Prostate gland (tissue), 2 donors: ENCODE results near the gene SLC44A5. TPM values are rescaled to one million over a fixed set of nuclear protein-coding genes. Genes with fewer than 3 reads are reported as not detected.

Experiments
- DNase-seq: peaks from one replicate; pipeline ENCODE4 v3.0.0-alpha.2; 2019; ENCODE audit warnings: low spot score
- H3K27ac ChIP-seq, 2 donors: fragments of 200-600 bp; sonication (generic); 2 replicates each; pipeline ENCODE4 v1.5.1; 2017 to 2019
- H3K27me3 ChIP-seq: fragments of 200-600 bp; sonication (generic); replicated peaks from 2 replicates; pipeline ENCODE4 v1.5.1; 2019; ENCODE audit not compliant: insufficient read depth
- H3K36me3 ChIP-seq, 2 donors: fragments of 200-600 bp; sonication (generic); 1 replicate in 1 of 2; 2 replicates in 1 of 2; pipeline versions ENCODE4 v1.5.1 to v1.8.1; 2017 to 2019
- H3K4me1 ChIP-seq: fragments of 200-600 bp; sonication (generic); replicated peaks from 2 replicates; pipeline ENCODE4 v1.5.1; 2019
- H3K4me3 ChIP-seq, 2 donors: fragments of 200-600 bp; sonication (generic); 2 replicates each; pipeline ENCODE4 v1.5.1; 2017 to 2019
- H3K9me3 ChIP-seq: fragments of 200-600 bp; sonication (generic); 2 replicates; pipeline ENCODE4 v1.5.1; 2017
- POLR2A ChIP-seq: fragments of 450-650 bp; IDR thresholded peaks from one replicate; pipeline ENCODE4 v1.6.1; 2016; ENCODE audit warnings: antibody characterized with exemption, mild to moderate bottlenecking
- POLR2AphosphoS5 ChIP-seq: sonication (generic); formaldehyde crosslinking; IDR thresholded peaks from one replicate; pipeline ENCODE4 v1.6.1; 2017; ENCODE audit warnings: antibody characterized with exemption
- WGBS: methylation state at CpG from one replicate; pipeline ENCODE4 v1.1.5; 2018; 5-methylcytosine and 5-hydroxymethylcytosine counted together
- intact Hi-C: fragments of 100-400 bp; cut with DNase I; formaldehyde crosslinking; loops from one replicate; pipeline ENCODE4 v1.14.2; 2022
- total RNA-seq, 2 donors: library from RNA; depleted of rRNA; stranded (reverse); fragments of >200 nt; gene quantifications; one replicate each; pipeline ENCODE4 v1.1.0, GENCODE V29; 2016
- TF ChIP-seq, protein P1 (sequence below), 4 experiments: fragments of 200-600 bp in 2 of 4; fragments of 450-650 bp in 2 of 4; sonication (generic) in 2 of 4; IDR thresholded peaks; 1 replicate in 3 of 4; 2 replicates in 1 of 4; pipeline ENCODE4 v1.5.1; 2016 to 2019; ENCODE audit warnings: antibody characterized with exemption in 4 of 4, mild to moderate bottlenecking in 2 of 4, moderate library complexity in 2 of 4

SLC44A5 gene
- total RNA-seq, 2 donors from 2014 or later = 0.57 to 3.3 TPM

DNA sequence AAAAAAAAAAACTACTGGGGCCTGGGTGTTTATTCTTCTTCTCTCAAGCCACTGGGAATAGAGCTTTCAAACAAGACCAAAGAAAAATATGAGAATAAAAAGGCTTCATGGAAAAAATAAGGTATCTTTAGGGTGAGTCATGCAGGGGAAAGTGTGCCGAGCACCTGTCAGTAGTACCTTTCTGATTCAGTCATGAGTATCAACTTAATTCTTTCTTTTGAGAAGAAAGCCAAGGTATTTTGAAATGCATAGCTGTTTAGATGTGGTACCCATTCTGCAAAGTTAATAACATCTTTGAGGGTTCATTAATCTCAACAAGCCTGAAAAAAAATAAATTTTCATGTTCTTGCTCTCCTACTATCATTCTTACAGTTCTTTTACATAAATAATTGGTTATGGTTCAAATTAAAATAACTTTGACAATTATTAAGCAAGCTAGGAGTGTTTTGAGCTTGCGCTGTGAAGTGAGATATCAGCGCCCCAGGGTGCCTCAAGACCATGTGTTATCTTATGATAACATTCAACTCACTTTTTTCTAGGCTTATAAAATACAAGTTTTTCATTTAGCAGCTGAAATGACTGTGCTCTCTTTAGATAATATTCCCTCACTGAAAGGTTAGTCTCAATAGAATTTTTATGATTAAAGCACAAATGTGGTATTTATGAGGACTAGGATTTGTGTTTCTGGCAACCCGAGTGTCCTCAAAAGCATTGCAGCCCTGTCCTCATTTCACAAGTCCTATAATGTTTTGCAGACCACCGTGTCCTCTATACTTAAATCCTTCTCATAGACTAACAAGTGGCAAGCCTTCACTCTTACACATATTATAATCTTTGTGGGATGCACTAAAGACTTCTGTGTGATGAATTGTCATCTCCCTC, 138.6 kb downstream of the SLC44A5 start:
- 70% methylated on average over 5 of the region's 5 CpGs for WGBS
- intact Hi-C loops = no loop called here
- no peak overlapping the region for H3K4me3 ChIP-seq
- no peaks in the 10 kb centered on the region for H3K27me3 ChIP-seq
- TF ChIP-seq POLR2AphosphoS5 (no peak), POLR2A (no peak)
- TF ChIP-seq, protein P1, sequence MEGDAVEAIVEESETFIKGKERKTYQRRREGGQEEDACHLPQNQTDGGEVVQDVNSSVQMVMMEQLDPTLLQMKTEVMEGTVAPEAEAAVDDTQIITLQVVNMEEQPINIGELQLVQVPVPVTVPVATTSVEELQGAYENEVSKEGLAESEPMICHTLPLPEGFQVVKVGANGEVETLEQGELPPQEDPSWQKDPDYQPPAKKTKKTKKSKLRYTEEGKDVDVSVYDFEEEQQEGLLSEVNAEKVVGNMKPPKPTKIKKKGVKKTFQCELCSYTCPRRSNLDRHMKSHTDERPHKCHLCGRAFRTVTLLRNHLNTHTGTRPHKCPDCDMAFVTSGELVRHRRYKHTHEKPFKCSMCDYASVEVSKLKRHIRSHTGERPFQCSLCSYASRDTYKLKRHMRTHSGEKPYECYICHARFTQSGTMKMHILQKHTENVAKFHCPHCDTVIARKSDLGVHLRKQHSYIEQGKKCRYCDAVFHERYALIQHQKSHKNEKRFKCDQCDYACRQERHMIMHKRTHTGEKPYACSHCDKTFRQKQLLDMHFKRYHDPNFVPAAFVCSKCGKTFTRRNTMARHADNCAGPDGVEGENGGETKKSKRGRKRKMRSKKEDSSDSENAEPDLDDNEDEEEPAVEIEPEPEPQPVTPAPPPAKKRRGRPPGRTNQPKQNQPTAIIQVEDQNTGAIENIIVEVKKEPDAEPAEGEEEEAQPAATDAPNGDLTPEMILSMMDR (IDR thresholded peaks at IDR 0.05) = no peak
- H3K4me1 ChIP-seq = no peaks in the 10 kb centered on the region
- no peak overlapping the region for H3K27ac ChIP-seq
- H3K9me3 ChIP-seq = no peaks in the 10 kb centered on the region
- no peaks in the 10 kb centered on the region for H3K36me3 ChIP-seq
- DNase-seq = no peak

DNA sequence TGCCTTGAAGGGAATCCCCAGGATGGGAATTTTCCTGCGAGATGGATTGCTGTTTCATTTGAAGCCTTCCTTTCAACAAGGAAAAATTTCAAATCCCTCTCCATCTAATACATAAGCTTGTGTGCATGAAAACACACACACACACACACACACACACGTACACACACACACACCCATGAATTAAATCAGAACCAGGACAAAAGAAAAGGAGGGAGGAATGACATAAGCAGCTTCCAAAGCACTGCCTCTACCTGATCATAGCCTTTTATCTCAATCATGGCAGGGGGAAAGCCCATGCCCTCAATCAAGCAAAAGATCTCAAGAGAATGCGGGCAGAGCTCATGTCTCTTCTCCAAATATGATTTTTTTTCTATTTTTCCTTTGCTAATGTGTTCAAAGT, 139.7 kb downstream of the SLC44A5 start:
- TF ChIP-seq POLR2AphosphoS5 = no peak
- TF ChIP-seq, protein P1 (IDR thresholded peaks at IDR 0.05) = no peak
- no peak for TF ChIP-seq POLR2A
- DNase-seq = no peak

DNA sequence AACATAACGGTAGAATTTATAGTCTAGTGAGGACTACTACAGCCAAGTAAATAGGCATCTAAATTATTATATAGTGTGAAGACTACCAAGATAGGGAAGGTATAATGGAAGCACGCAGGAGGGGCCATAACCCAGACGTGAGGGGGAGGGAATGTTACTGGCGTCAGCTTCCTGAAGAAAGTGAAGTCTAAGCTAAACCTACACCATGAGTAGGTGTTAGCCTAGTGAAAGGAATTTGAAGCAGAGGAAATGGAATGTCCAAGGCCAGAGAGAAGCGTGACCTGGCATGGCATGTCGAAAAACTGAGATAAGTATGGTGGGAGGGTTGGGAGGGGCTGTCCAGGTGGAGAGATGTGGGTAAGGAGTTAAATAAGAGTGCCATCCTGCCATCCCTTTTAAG, 140.5 kb downstream of the SLC44A5 start:
- H3K27me3 ChIP-seq = no peaks in the 10 kb centered on the region
- 70% methylated on average over 6 of the region's 6 CpGs for WGBS
- no peaks in the 10 kb centered on the region for H3K36me3 ChIP-seq
- TF ChIP-seq POLR2A (no peak), POLR2AphosphoS5 (no peak)
- TF ChIP-seq, protein P1 (IDR thresholded peaks at IDR 0.05) = no peak
- H3K4me1 ChIP-seq = no peaks in the 10 kb centered on the region
- H3K9me3 ChIP-seq = no peaks in the 10 kb centered on the region
- intact Hi-C loops = no loop called here
- DNase-seq = no peak
- H3K27ac ChIP-seq = no peak overlapping the region
- no peak overlapping the region for H3K4me3 ChIP-seq

More for the DNA sequence above, 139.7 kb downstream of the SLC44A5 start:
- Histone ChIP-seq H3K4me3 (no peak overlapping the region), H3K27ac (no peak overlapping the region), H3K4me1 (no peaks in the 10 kb centered on the region), H3K9me3 (no peaks in the 10 kb centered on the region), H3K36me3 (no peaks in the 10 kb centered on the region), H3K27me3 (no peaks in the 10 kb centered on the region)
- WGBS = 54% methylated on average over 3 of the region's 3 CpGs
- intact Hi-C loops = no loop called here

- no peak overlapping the region for H3K4me3 ChIP-seq
- no peaks in the 10 kb centered on the region for H3K27me3 ChIP-seq
- no peaks in the 10 kb centered on the region for H3K36me3 ChIP-seq
- TF ChIP-seq POLR2AphosphoS5 (no peak), POLR2A (no peak)
- TF ChIP-seq, protein P1 (IDR thresholded peaks at IDR 0.05) = no peak
- WGBS = 63% methylated on average over 7 of the region's 7 CpGs
- intact Hi-C loops = no loop called here
- DNase-seq = no peak
- H3K9me3 ChIP-seq = no peaks in the 10 kb centered on the region
- no peak overlapping the region for H3K27ac ChIP-seq
- H3K4me1 ChIP-seq = no peaks in the 10 kb centered on the region
These were observed 141.2 kb downstream of the SLC44A5 start for GRCh38 chr1:75469586-75470173.
